HG03066 (cell line): ENCODE measurements around the gene CDKN2AIP.
A peak's percentile ranks its signal among the peaks of the same experiment; 100 is the strongest.

Experiments
- ATAC-seq: cut with Tn5 transposase; IDR thresholded peaks from one replicate; pipeline ENCODE4 v1.9.1; 2021; ENCODE audit warnings: low read depth; ENCODE audit not compliant: unreplicated experiment

The CDKN2AIP gene, protein sequence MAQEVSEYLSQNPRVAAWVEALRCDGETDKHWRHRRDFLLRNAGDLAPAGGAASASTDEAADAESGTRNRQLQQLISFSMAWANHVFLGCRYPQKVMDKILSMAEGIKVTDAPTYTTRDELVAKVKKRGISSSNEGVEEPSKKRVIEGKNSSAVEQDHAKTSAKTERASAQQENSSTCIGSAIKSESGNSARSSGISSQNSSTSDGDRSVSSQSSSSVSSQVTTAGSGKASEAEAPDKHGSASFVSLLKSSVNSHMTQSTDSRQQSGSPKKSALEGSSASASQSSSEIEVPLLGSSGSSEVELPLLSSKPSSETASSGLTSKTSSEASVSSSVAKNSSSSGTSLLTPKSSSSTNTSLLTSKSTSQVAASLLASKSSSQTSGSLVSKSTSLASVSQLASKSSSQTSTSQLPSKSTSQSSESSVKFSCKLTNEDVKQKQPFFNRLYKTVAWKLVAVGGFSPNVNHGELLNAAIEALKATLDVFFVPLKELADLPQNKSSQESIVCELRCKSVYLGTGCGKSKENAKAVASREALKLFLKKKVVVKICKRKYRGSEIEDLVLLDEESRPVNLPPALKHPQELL

DNA sequence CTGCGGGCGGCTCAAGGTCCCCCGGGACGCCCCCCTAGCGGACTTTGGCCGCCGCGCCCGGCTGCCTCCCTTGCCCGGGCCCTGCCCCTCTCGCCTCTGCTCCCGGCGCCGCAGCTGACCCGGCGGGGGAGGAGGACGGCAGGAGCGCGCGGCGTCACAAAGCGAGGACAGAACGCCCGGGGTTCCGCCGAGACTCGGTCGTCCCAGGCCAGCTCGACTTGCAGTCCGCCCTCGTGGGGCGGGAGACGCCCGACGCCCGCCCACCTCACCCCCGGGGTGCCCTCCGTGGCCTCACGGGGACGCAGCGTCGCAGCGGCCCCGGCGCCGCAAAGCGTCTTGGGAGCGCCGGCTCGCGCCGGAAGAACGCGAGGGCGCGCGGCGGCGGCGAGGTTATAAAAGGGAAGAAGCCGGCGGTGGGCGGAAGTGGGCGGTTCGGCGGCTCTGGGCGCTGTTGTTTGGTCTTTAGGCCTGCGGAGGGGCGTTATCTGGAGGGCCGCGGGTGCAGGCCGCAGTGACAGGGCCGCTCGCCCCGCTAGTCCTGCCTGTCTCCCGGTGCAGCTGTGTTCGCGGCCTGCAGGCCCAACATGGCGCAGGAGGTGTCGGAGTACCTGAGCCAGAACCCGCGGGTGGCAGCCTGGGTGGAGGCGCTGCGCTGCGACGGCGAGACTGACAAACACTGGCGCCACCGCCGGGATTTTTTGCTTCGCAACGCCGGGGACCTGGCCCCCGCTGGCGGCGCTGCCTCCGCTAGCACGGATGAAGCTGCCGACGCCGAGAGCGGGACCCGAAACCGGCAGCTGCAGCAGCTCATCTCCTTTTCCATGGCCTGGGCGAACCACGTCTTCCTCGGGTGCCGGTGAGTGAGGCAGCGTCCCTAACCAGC is at the start of gene CDKN2AIP:
Gene CDKN2AIP (plus strand): TSS at position 423 of the 883 bp plus-strand sequence. CDS start 162 bp downstream, at position 585.
- peak; percentile 79 for ATAC-seq

DNA sequence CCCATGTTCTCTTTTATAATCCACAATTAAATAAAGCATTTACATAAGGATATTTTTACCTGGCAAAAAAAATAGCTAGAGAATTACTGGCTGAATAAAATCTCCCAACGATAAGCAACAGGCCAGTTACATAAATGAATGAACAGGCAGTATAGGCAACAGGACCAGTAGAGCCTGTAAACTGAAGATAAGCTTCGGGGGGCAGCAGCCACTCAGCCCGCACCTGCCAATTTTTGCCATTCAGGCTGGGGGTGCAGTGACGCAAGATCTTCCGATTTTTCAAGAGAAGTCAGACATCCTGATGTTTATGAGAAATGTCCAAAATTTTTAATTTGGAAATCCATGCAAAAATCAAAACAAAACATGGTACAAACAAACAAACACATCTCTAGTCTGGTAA is 49.0 kb upstream of the CDKN2AIP start:
- no peak for ATAC-seq

DNA sequence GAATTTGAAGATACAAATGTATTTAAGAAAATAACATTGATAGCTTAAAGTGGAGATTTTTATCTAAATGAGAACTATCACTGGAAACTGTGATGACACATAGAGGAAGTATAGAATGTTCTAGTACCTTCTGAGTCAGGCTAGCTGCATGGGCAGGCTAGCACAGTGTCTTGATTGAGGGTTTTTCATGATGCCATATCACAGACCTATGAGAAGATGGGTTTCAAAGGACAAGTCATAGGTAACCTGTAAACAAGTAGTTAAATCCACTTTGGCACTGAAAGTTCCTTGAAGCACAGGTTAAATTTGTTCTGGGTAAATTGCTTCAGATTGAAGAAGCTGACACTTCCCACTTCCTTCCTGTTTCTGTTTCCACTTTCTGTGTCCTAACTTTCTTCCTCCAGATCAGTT is 48.2 kb upstream of the CDKN2AIP start:
- ATAC-seq: no peak

DNA sequence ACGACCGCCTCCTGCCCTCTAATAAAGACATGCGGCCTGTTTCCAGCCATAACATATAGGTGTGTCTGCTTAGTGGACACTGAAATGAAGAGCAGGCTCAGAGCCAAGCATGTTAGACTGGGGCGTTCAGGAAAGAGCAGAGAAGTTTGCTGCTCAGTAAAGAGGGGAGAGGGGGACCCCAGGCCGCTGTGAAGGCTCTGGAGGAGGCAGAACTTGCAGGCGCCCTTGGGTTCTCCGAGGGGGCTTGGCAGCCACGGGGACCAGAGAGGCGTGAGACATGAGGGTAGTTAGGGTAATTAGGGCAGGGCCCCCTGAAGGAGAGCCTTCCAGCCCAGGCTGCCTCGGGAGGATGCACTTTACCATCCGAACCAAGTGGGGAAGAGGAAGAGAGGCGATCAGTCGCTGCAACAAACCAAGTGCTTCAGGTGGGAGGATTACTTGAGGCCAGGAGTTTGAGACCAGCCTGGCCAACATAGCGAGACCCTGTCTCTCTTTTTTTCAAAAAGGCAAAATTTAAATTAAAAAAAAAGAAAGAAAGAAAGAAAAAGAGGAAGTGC is 46.6 kb upstream of the CDKN2AIP start:
- no peak for ATAC-seq

DNA sequence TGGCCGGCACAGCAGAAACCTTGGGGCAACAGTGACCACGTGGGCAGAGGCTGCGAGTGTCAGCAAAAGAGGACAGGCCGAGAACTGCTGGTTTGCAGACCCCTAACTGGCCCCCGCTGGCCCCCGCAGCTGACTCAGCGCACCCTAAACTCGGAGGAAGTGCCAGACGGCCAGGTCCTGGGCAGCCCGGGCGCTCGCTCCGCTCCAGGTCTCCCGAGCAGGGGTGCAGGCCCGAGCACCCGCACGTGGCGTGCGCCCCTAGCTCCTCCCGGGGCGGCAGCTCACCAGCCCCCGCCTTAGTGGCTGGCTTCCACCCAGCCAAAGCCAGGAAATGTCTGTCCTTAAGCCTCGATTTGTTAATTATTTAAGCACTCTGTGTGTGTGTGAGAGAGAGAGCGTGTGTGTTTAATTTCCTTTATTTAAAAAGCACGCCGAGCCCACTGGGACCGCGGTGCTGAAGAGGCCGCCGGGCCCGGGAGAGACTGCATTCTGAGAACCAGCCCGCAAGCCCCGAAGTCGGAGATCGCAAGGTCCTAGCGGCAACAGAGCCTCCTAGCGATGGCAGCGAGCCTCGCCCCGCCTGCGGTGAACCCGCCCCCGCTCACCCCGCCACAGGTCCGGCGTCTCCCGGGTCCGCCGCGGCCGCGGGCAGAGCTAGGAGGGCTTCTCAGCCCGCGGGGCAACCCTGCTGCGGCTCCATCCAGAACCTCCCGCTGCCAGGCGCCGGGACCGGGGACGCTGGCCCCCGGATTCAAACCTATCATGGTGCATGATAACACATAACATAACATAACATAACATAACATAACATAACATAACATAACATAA is 45.9 kb upstream of the CDKN2AIP start:
- peak; percentile 89 for ATAC-seq

DNA sequence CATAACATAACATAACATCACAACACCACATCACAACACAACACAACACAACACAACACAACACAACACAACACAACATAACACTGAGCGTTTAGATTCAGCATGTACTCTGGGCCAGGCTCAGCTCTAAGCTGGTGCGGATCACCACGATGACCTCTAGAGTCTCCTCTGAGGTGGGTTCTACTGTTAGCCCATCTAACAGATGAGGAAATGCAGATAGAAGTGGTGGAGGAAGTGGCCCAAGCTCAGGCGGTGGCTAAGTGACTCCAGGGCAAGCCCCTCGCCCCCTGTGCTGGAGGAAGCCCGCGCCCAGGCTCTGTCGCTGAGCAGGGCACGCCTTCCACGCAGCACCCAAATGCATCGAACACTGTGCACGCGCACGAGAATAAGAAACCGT is 45.3 kb upstream of the CDKN2AIP start:
- ATAC-seq: no peak

DNA sequence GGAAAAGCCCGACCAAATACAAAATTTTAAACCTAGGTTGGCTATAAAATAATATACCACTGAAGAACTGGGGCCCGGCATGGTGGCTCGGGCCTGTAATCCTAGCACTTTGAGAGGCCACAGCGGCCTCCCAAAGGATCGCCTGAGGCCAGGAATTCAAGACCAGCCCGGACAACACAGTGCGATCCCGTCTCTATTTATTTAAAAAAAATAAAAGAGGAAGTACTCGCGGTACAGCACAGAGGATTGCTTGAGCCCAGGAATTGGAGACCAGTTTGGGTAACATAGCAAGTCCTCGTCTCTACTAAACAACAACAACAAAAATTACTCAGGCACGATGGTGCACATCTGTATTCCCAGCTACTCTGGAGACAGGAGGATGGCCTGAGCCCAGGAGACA is 44.8 kb upstream of the CDKN2AIP start:
- ATAC-seq: no peak

DNA sequence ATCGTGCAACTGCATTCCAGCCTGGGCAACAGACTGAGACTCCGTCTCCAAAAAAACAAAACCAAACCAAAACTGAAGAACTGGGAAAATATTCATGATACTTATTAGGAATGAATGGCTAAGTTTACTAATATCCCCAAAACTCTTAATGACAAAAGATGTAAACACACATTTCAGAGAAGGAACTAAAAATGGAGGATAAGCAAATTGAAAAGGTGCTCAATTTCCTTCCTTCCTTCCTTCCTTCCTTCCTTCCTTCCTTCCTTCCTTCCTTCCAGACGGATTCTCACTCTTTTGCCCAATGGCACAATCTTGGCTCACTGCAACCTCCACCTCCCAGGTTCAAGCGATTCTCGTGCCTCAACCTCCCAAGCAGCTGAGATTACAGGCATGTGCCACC is 44.4 kb upstream of the CDKN2AIP start:
- ATAC-seq: no peak

DNA sequence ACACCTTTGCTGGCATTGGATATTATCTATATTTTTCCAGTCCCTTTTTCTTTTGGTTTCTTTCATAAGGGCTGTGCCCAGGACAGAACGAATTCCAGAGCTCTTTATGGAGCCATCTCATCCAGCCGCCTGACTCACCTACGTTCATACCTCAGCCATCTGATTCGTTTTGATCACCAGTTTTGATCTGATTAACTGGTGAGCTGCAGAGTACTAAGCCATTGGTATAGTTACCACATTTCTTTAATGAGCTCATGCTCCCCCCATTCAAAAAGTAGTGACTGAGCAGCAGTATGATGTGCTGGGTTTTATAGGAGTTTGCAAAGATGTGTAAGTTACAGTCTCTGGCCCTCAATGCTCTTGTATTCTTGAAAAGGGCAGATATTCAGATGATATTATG is 43.0 kb upstream of the CDKN2AIP start:
- ATAC-seq: no peak

DNA sequence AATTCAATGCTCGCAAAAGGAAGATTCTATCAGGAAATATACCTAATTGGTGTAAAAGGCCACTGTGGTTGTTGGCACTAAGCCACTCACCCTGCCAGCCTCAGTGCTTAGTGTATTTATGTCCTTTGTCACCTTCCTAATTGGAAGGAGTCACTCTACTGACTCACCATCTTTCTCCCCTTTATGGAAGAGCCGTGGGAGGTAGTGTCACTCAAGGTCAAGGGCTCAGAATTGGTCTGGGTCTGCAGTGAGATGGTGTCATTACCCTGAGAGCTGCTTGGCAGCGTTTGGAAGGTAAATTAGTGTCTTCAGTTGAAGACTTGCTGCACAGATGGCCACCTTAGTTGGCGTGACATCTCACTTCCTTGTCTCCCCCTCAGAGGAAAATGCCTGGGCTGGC is 41.7 kb upstream of the CDKN2AIP start:
- ATAC-seq: no peak

DNA sequence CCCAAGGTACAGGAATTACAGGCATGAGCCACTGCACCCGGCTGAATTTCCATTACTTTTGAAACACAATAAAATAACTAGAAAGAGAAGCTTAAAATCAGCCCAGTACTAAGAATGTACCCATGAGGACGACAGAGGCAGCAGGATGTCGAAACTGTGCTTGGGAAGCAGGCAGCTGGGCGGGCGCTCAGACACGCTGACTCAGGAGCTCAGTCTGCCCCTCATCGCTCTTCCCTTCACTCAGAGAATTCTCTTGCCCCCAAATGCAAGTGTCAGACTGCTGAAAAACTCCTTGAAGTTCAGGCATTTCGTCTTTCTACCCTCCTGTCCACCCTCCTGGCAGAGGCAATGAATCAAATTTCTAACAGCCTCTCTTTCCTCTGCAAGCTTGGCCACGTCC is 41.0 kb upstream of the CDKN2AIP start:
- ATAC-seq: no peak

DNA sequence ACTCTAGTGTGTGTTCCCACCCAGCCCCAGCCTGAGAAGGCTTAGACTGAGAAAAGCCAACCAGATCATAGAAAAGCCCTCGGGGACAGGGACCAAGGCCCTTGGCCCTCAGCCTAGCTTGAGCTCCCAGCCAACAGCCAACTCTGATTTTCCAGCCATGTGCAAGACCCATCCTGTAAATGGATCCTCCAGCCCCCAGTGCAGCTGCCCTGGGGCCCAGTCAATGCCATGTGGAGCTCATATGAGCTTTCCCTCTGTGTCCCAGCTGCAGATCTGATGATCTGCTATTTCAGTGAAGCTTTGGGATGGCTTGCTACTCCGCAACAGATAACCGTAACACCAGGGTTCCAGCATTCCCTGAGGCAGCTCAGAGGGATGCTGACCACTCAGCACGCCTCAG is 40.5 kb upstream of the CDKN2AIP start:
- no peak for ATAC-seq

DNA sequence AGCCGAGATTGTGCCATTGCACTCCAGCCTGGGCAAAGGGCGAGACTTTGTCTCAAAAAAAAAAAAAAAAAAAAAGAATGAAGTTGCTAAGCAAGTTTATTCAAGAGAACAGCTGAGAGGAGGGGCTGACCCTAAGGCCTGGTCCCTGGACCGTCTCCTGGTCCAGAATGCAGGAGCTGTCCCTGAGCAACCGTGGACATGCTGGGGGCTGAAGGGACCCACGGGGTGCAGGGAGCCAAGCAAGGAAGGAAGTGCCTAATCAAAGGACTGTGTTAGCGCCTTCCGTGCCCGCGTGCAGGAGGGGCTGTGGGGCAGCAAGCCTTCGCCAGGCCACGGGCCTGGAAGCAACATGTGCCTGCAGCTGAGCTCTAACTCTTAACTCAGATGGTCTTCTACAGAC is 39.1 kb upstream of the CDKN2AIP start:
- ATAC-seq: no peak

DNA sequence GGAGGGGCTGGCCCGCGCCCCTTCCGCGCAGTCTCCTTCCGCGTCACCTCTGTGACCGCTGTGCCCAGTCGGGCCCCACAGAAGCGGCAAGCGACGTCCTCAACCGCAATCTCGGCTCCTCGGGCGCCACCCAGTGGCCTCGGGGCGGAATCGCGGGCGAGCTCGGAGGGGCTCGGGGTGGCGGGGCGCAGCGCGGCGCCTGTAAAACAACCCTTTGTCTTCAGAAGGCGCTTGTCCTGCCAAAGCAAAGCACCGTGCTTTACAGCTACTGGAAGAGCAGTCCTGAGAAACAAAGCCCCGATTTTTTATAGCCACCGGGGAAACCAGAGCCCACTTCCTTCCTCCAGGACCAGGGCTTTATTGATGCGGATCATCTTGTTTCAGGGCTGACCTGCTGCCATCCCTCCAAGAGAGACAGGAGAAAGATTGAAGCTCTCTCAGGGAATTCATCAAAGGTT is 37.3 kb upstream of the CDKN2AIP start:
- ATAC-seq: peak; percentile 87

DNA sequence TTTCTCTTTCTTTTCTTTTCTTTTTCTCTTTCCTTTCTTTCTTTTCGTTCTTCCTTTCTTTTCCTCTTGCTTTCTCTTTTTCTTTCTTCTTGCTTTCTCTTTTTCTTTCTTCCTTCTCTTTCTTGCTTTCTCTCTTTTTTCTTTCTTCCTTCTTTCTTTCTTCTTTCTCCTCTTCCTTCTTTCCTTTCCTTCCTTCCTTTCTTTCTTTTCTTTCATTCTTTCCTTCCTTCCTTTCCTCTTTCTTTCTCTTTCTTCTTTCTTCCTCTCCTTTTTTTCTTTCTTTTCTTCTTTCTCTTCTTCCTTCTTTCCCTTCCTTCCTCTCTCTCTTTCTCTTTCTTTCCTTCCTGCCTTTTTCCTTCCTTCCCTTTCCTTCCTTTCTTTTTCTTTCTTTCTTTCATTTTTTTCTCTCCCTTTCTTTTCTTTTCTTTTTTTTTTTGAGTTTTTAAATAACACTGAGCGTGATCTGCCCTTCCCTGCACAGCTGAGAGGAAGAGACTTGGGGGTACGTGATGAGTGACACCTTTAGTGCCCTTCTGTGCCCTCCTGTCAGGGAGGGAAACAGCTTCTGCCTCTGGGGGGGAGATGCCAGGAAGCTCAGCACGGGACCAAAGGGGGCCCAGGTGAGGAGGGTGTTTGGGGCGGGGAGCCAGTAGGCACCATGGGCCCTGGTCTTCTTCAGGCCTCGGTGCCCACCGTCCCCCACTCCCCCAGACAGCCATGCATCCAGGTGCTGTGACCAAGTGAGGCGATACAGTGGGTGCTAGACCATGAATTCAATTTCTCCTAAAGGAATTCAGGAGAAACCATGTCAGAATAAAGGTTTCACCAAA is 36.6 kb upstream of the CDKN2AIP start:
- ATAC-seq: no peak

DNA sequence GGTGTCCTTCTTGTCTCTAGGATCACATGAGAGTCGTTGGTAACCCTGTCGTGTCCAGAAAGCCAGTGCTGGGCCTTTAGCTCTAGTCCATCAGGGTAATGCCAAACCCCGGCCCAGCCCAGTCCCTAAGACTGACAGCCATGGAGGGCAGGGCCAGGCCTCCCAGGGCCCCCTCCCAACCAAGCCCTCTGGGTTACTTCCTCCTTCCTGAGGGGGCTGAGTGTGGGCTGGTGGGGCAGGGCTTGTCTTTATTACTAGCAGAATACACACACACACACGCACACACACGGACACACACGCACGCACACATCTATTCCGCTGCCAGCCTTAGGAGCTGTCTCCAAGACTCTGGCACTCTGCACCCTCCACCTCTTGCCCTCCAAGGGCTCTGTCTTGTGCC is 35.6 kb upstream of the CDKN2AIP start:
- ATAC-seq: no peak

DNA sequence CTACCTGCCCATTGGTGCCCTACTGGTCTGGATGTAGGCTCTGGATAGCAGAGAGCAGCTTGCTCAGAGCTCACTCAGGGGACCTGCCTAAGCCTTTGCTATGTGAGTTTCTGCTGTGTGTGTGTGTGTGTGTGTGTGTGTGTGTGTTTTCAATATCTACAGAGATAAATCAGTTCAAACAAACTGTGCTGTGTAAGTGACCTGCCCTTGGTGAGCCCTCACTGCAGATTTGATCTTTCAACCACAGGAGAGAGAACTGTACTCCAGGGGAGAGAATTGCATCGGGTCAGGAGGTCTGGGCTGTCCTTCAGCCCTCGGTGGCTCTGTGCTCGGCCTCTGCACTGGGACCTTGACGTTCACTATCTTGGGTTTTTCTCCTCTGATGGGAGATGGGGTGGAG is 35.0 kb upstream of the CDKN2AIP start:
- no peak for ATAC-seq

DNA sequence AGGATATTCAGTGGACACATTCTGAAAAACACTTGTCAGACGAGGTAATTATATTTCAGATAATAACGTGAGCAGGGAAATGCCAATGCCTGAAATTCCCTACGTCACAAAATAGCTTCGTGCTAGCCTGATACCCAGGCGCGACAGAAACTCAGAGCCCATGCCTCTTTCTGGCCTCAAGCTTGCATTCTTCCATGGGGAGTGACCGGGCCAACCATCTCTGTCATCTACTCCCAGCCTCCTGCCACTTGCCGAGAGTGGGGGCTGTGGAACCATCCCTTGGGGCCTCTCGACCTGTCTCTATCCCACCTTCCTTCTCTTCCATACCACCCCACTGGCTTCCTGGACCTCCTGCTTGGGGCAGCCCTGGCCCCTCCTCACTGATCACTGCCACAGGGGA is 34.5 kb upstream of the CDKN2AIP start:
- no peak for ATAC-seq

DNA sequence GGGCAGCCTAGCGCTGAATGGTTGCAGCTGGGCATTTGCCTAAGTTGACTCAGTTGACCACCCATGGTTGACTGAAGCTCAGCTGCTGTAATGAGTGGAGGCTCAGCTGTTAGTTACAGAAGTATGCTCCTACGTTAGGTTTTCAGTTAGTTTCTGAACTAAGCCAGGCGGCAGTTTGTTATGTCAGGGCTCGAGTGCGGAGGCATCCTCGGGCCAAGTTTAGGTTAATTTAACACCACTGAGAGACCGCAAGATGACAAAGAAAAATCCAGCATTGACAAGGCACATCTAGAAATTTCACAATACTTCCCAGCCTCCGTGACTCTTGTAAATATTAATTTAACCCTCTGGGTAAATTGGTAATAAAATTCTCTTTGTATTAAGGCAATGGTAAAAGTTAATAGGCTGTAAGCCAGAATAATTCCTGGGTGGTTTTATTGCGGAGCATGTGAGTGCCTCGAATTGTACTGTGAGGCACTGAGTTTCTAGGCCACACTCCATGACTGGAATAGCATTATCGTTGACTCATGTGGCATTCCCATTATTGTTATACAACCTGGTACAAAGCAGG is 33.1 kb upstream of the CDKN2AIP start:
- ATAC-seq: peak; percentile 61
